GM04503 (cell line): ENCODE measurements around the gene TIMP1.

ENCODE experiments used
- DNase-seq: peaks from one replicate; pipeline ENCODE4 v3.0.0-alpha.2; 2012; ENCODE audit warnings: low read depth

The TIMP1 gene

GRCh38 chrX:47573341-47574075 is 8.7 kb upstream of the TIMP1 start:
- DNase-seq, result no peak

- DNase-seq, result no peak
Measured at GRCh38 chrX:47574076-47574546, 8.1 kb upstream of the TIMP1 start.

GRCh38 chrX:47574547-47575301 is 7.5 kb upstream of the TIMP1 start:
- no peak for DNase-seq

GRCh38 chrX:47576021-47576898 is 6.0 kb upstream of the TIMP1 start:
- DNase-seq, result no peak

- no peak for DNase-seq
Measured at GRCh38 chrX:47577424-47577823, 4.8 kb upstream of the TIMP1 start.

- DNase-seq, result no peak
Measured at GRCh38 chrX:47577901-47578300, 4.3 kb upstream of the TIMP1 start.

- no peak for DNase-seq
Measured at GRCh38 chrX:47578692-47579091, 3.5 kb upstream of the TIMP1 start.

- DNase-seq, result no peak
Measured at GRCh38 chrX:47579537-47579936, 2.7 kb upstream of the TIMP1 start.

GRCh38 chrX:47583240-47583861 is 1.1 kb downstream of the TIMP1 start:
- DNase-seq, result no peak

GRCh38 chrX:47584714-47585113 is 2.5 kb downstream of the TIMP1 start:
- no peak for DNase-seq

- no peak for DNase-seq
Measured at GRCh38 chrX:47585273-47585672, 3.0 kb downstream of the TIMP1 start.

GRCh38 chrX:47586043-47586787 is 4.0 kb downstream of the TIMP1 start:
- DNase-seq, result no peak

- no peak for DNase-seq
Measured at GRCh38 chrX:47587091-47587891, 5.1 kb downstream of the TIMP1 start.

- no peak for DNase-seq
Measured at GRCh38 chrX:47587906-47588735, 5.9 kb downstream of the TIMP1 start.

GRCh38 chrX:47590984-47591383 is 8.7 kb downstream of the TIMP1 start:
- no peak for DNase-seq

- no peak for DNase-seq
Measured at GRCh38 chrX:47593522-47593921, 11.3 kb downstream of the TIMP1 start.

- DNase-seq, result no peak
Measured at GRCh38 chrX:47595716-47596251, 13.5 kb downstream of the TIMP1 start.

- no peak for DNase-seq
Measured at GRCh38 chrX:47596256-47596655, 14.0 kb downstream of the TIMP1 start.

- DNase-seq, result no peak
Measured at GRCh38 chrX:47597222-47597621, 15.0 kb downstream of the TIMP1 start.
